Measurements from ENCODE around the gene PNKD. TPM values are rescaled to one million over a fixed set of nuclear protein-coding genes. Genes with fewer than 3 reads are reported as not detected.

The PNKD gene
- total RNA-seq, 2 experiments from 2014 or later, result 30.1 to 31.8 TPM

GRCh38 chr2:218387369-218388194 lies 117.3 kb downstream of the PNKD start:
- H3K4me3 Mint-ChIP-seq, result no peak overlapping the region
- H3K9me3 Mint-ChIP-seq, result no peaks in the 10 kb centered on the region
- CTCF ChIA-PET, result interaction anchor here (1.0 kb wide), 1 partner anchor 29 kb away, joined by 3 read pairs; no protein-coding TSS in a partner anchor
- peaks cover 13% of the 10 kb centered on the region for H3K27me3 Mint-ChIP-seq
- H3K36me3 Mint-ChIP-seq (ENCODE audit: low read depth), result no peaks in the 10 kb centered on the region
- POLR2A ChIA-PET, result interaction anchor here (0.7 kb wide), 1 partner anchor 9 kb away, joined by 3 read pairs; no protein-coding TSS in a partner anchor
- H3K27ac Mint-ChIP-seq, result no peak overlapping the region
- no peak for DNase-seq
- peaks cover 4% of the 10 kb centered on the region for H3K4me1 Mint-ChIP-seq

- peaks cover 17% of the 10 kb centered on the region for H3K4me1 Mint-ChIP-seq
- H3K9me3 Mint-ChIP-seq, result no peaks in the 10 kb centered on the region
- POLR2A ChIA-PET, result interaction anchor here (1.0 kb wide), 1 partner anchor 9 kb away, joined by 3 read pairs; no protein-coding TSS in a partner anchor
- peaks cover 13% of the 10 kb centered on the region for H3K27me3 Mint-ChIP-seq
- CTCF ChIA-PET, result no interaction called here
- H3K27ac Mint-ChIP-seq, result no peak overlapping the region
- no peak for DNase-seq
- no peaks in the 10 kb centered on the region for H3K36me3 Mint-ChIP-seq (ENCODE audit: low read depth)
- H3K4me3 Mint-ChIP-seq, result no peak overlapping the region
Observed at GRCh38 chr2:218389333-218390150, 119.2 kb downstream of the PNKD start.

- Mint-ChIP-seq H3K27ac (no peak overlapping the region), H3K4me1 (peaks cover 29% of the 10 kb centered on the region), H3K4me3 (no peak overlapping the region), H3K36me3 (ENCODE audit: low read depth) (no peaks in the 10 kb centered on the region), H3K9me3 (no peaks in the 10 kb centered on the region), H3K27me3 (peaks cover 10% of the 10 kb centered on the region)
- POLR2A ChIA-PET, result no interaction called here
- CTCF ChIA-PET, result interaction anchor here (1.5 kb wide), 1 partner anchor 118 kb away, joined by 3 read pairs; no protein-coding TSS in a partner anchor
- DNase-seq, result no peak
Observed at GRCh38 chr2:218391202-218391601, 120.9 kb downstream of the PNKD start.

GRCh38 chr2:218392459-218392858 lies 122.1 kb downstream of the PNKD start:
- Mint-ChIP-seq H3K27ac (no peak overlapping the region), H3K27me3 (no peaks in the 10 kb centered on the region), H3K4me1 (peaks cover 29% of the 10 kb centered on the region), H3K36me3 (ENCODE audit: low read depth) (no peaks in the 10 kb centered on the region), H3K4me3 (no peak overlapping the region), H3K9me3 (no peaks in the 10 kb centered on the region)
- DNase-seq, result no peak
- ChIA-PET POLR2A (interaction anchor here (0.8 kb wide), 1 partner anchor 76 kb away, joined by 3 read pairs; no protein-coding TSS in a partner anchor), CTCF (interaction anchor here (1.5 to 4.0 kb wide), 3 partner anchors 36 to 119 kb away, joined by 3 to 33 read pairs (median 13); partner anchors contain the start of gene CATIP)

DNA sequence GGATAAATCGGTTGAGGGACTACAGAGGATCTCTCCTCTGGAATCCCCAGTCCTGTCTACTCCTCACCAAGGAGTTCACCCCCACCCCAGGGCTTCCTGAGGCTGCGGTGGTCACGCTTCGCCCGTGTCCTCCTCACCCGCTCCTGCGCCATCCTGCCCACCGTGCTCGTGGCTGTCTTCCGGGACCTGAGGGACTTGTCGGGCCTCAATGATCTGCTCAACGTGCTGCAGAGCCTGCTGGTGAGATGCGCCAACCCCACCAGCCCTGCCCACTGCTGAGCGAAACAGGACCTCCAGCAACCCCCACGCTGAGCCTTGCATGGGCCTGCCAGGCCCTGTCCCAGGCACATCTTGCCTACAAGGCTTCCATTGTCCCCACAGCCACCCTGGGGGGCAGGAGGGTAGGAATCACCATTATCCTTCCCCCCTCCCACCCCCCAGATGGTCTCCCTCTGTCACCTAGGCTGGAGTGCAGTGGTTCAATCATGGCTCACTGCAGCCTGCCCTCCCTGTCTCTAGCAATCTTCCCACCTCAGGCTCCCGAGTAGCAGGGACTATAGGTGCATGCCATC lies 122.7 kb downstream of the PNKD start:
- peaks cover 33% of the 10 kb centered on the region for H3K4me1 Mint-ChIP-seq
- no peaks in the 10 kb centered on the region for H3K9me3 Mint-ChIP-seq
- H3K4me3 Mint-ChIP-seq, result no peak overlapping the region
- DNase-seq, result no peak
- no peak overlapping the region for H3K27ac Mint-ChIP-seq
- ChIA-PET POLR2A (interaction anchor here (0.8 to 5.6 kb wide), 3 partner anchors 10 to 76 kb away, joined by 3 to 71 read pairs (median 5); no protein-coding TSS in a partner anchor), CTCF (interaction anchor here (0.7 to 4.0 kb wide), 9 partner anchors 11 to 317 kb away, joined by 3 to 33 read pairs (median 4); partner anchors contain the start of genes CATIP, SLC11A1 and TTLL4)
- no peaks in the 10 kb centered on the region for H3K27me3 Mint-ChIP-seq
- peaks cover 4% of the 10 kb centered on the region for H3K36me3 Mint-ChIP-seq (ENCODE audit: low read depth)

GRCh38 chr2:218393750-218394290 lies 123.5 kb downstream of the PNKD start:
- no peaks in the 10 kb centered on the region for H3K9me3 Mint-ChIP-seq
- POLR2A ChIA-PET, result interaction anchor here (1.1 to 5.6 kb wide), 4 partner anchors 10 to 107 kb away, joined by 3 to 71 read pairs (median 15); no protein-coding TSS in a partner anchor
- peaks cover 34% of the 10 kb centered on the region for H3K4me1 Mint-ChIP-seq
- peak; percentile 39 for DNase-seq
- H3K27me3 Mint-ChIP-seq, result no peaks in the 10 kb centered on the region
- CTCF ChIA-PET, result interaction anchor here (0.7 to 4.0 kb wide), 12 partner anchors 12 to 316 kb away, joined by 3 to 33 read pairs (median 4); partner anchors contain the start of genes CATIP, SLC11A1 and TTLL4
- H3K4me3 Mint-ChIP-seq, result no peak overlapping the region
- peaks cover 5% of the 10 kb centered on the region for H3K36me3 Mint-ChIP-seq (ENCODE audit: low read depth)
- no peak overlapping the region for H3K27ac Mint-ChIP-seq

DNA sequence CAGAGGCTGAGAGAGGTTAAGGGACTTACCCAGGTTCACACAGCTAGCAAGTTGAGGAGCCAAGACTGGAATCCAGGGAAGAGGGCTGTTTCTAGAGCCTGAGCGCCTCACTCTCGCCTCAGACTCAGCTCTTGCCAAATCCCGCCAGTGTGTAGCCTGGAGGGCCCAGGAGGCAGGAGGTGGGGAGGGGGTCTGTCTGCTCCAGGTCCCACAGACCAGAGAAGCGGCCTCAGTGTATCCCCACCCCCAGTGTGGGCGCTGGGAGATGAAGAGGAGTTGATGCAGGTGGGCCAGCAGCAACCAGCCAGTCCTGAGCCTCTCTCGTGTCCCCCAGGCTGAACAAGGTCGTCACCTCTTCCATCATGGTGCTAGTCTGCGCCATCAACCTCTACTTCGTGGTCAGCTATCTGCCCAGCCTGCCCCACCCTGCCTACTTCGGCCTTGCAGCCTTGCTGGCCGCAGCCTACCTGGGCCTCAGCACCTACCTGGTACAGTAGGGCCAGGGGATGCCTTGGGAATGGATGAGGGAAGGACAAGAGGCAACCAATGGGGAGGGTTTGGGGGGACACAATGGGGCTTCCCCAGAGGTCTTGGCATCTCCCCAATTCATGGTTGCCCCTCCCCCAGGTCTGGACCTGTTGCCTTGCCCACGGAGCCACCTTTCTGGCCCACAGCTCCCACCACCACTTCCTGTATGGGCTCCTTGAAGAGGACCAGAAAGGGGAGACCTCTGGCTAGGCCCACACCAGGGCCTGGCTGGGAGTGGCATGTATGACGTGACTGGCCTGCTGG lies 124.2 kb downstream of the PNKD start:
- peak; percentile 39 for DNase-seq
- peak overlapping the region; percentile 21 for H3K27ac Mint-ChIP-seq
- POLR2A ChIA-PET, result interaction anchor here (1.1 to 5.6 kb wide), 5 partner anchors 11 to 109 kb away, joined by 3 to 71 read pairs (median 25); no protein-coding TSS in a partner anchor
- H3K27me3 Mint-ChIP-seq, result no peaks in the 10 kb centered on the region
- no peak overlapping the region for H3K4me3 Mint-ChIP-seq
- peaks cover 34% of the 10 kb centered on the region for H3K4me1 Mint-ChIP-seq
- H3K36me3 Mint-ChIP-seq (ENCODE audit: low read depth), result peaks cover 5% of the 10 kb centered on the region
- no peaks in the 10 kb centered on the region for H3K9me3 Mint-ChIP-seq
- CTCF ChIA-PET, result interaction anchor here (0.8 to 4.0 kb wide), 12 partner anchors 11 to 123 kb away, joined by 3 to 33 read pairs (median 6); partner anchors contain the start of genes CATIP and TMBIM1

GRCh38 chr2:218395090-218395444 lies 124.7 kb downstream of the PNKD start:
- ChIA-PET CTCF (interaction anchor here (1.2 to 4.0 kb wide), 6 partner anchors 11 to 110 kb away, joined by 3 to 33 read pairs (median 24); partner anchors contain the start of genes CATIP and TMBIM1), POLR2A (interaction anchor here (3.5 to 5.6 kb wide), 3 partner anchors 12 to 109 kb away, joined by 25 to 71 read pairs (median 71); no protein-coding TSS in a partner anchor)
- Mint-ChIP-seq H3K4me1 (peaks cover 34% of the 10 kb centered on the region), H3K27ac (peak overlapping the region; percentile 19), H3K27me3 (no peaks in the 10 kb centered on the region), H3K4me3 (no peak overlapping the region), H3K36me3 (ENCODE audit: low read depth) (peaks cover 5% of the 10 kb centered on the region), H3K9me3 (no peaks in the 10 kb centered on the region)
- no peak for DNase-seq

GRCh38 chr2:218395456-218395825 lies 125.1 kb downstream of the PNKD start:
- DNase-seq, result peak; percentile 25
- POLR2A ChIA-PET, result interaction anchor here (1.2 to 5.6 kb wide), 9 partner anchors 11 to 264 kb away, joined by 3 to 71 read pairs (median 19); partner anchors contain the start of genes AAMP, BCS1L, PNKD and ZNF142
- CTCF ChIA-PET, result interaction anchor here (1.0 to 4.0 kb wide), 11 partner anchors 10 to 265 kb away, joined by 4 to 33 read pairs (median 16); partner anchors contain the start of genes AAMP, CATIP, PNKD and TMBIM1
- peaks cover 8% of the 10 kb centered on the region for H3K36me3 Mint-ChIP-seq (ENCODE audit: low read depth)
- peak overlapping the region; percentile 93 for H3K27ac Mint-ChIP-seq
- no peaks in the 10 kb centered on the region for H3K9me3 Mint-ChIP-seq
- H3K4me3 Mint-ChIP-seq, result peak overlapping the region; percentile 83
- no peaks in the 10 kb centered on the region for H3K27me3 Mint-ChIP-seq
- H3K4me1 Mint-ChIP-seq, result peaks cover 34% of the 10 kb centered on the region

DNA sequence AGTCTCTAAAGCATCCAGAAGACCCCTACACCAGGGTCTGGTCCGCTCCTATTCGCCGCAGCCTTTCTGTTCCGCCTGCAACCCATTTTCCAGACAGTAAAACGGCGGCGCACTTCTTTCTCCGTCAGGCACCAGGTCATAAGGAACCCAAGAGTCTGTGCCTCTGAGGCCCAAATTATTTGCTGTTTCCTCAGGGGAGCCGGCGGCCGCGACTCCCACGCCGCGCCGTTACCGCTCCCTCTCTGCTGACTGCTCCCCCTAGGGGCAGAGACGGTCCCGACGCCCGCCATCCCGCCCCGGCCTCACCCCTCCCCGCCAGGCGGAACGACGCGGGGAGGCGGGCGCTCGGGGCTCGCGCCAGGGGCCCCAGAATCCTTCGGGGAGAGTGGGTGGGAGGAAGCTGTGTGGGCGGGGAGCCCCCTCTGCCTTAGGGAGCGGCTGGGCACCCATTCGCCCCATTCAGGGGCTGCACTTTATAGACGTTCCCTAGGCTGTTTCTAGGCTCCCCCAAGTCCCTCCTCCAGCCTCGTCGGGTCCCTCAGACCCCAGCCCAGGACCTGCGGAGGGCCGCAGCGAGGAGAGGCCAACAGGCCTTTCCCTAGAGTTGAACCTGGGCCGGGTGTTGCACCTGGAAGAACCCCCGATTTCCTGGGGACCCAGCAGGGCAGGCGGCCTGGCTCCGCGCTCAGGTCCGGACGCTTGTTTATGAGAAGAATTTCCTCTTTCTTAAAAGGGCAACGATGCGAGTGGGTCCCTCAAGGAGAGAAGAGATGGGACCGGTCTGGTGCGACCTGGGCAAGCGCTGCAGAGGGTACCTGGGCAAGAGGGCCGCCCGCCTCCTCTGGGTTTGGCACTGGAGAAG lies 125.7 kb downstream of the PNKD start:
- ChIA-PET CTCF (interaction anchor here (0.6 to 4.0 kb wide), 23 partner anchors 10 to 264 kb away, joined by 3 to 33 read pairs (median 5); partner anchors contain the start of genes AAMP, CATIP, PNKD and TMBIM1), POLR2A (interaction anchor here (0.6 to 5.6 kb wide), 19 partner anchors 11 to 854 kb away, joined by 3 to 71 read pairs (median 6); partner anchors contain the start of genes AAMP, ARPC2, BCS1L and PNKD)
- Mint-ChIP-seq H3K27me3 (no peaks in the 10 kb centered on the region), H3K9me3 (no peaks in the 10 kb centered on the region), H3K4me1 (peaks cover 34% of the 10 kb centered on the region), H3K4me3 (peak overlapping the region; percentile 83), H3K36me3 (ENCODE audit: low read depth) (peaks cover 8% of the 10 kb centered on the region), H3K27ac (peak overlapping the region; percentile 93)
- DNase-seq, result peak; percentile 96
